OCI-LY1 (cell line): Measurements from ENCODE around the gene CRY1.

ENCODE experiments used
- EZH2 ChIP-seq: fragments of 200-600 bp; sonication (generic), shearing (Covaris generic); IDR thresholded peaks from 2 replicates; pipeline ENCODE4 v1.8.0; 2017; ENCODE audit warnings: borderline replicate concordance, mixed run types, mild to moderate bottlenecking, antibody characterized with exemption, low read length, moderate library complexity, mixed read lengths
- TF ChIP-seq, protein P1 (sequence below): fragments of 200-600 bp; sonication (generic), shearing (Covaris generic); IDR thresholded peaks from 2 replicates; pipeline ENCODE4 v1.5.1; 2017; ENCODE audit warnings: mild to moderate bottlenecking, antibody characterized with exemption, low read length, moderate library complexity, mixed read lengths

GRCh38 chr12:107102294-107102693 is 8.9 kb upstream of the CRY1 start:
- TF ChIP-seq EZH2, result no peak
- TF ChIP-seq, protein P1, sequence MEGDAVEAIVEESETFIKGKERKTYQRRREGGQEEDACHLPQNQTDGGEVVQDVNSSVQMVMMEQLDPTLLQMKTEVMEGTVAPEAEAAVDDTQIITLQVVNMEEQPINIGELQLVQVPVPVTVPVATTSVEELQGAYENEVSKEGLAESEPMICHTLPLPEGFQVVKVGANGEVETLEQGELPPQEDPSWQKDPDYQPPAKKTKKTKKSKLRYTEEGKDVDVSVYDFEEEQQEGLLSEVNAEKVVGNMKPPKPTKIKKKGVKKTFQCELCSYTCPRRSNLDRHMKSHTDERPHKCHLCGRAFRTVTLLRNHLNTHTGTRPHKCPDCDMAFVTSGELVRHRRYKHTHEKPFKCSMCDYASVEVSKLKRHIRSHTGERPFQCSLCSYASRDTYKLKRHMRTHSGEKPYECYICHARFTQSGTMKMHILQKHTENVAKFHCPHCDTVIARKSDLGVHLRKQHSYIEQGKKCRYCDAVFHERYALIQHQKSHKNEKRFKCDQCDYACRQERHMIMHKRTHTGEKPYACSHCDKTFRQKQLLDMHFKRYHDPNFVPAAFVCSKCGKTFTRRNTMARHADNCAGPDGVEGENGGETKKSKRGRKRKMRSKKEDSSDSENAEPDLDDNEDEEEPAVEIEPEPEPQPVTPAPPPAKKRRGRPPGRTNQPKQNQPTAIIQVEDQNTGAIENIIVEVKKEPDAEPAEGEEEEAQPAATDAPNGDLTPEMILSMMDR, result no peak
